Nephron (organoid): Measurements from ENCODE around the gene RPL39L.

Source experiments
- H3K27ac Mint-ChIP-seq, 3 experiments: 2 replicates each; pipeline ENCODE4 v1.8.0; 2020; ENCODE audit warnings: mixed read lengths in 3 of 3, mild to moderate bottlenecking in 2 of 3, moderate library complexity in 1 of 3
- H3K27me3 Mint-ChIP-seq: 2 replicates; pipeline ENCODE4 v1.8.0; 2021; ENCODE audit warnings: low read depth, mild to moderate bottlenecking, moderate library complexity, mixed read lengths
- H3K36me3 Mint-ChIP-seq: 2 replicates; pipeline ENCODE4 v1.8.0; 2020; ENCODE audit warnings: low read depth, mixed read lengths
- H3K4me1 Mint-ChIP-seq: 2 replicates; pipeline ENCODE4 v1.8.0; 2020; ENCODE audit warnings: mixed read lengths
- H3K4me3 Mint-ChIP-seq, 3 experiments: 2 replicates each; pipeline ENCODE4 v1.8.0; 2020; ENCODE audit warnings: mild to moderate bottlenecking in 3 of 3, mixed read lengths in 3 of 3, moderate library complexity in 2 of 3
- H3K9me3 Mint-ChIP-seq: 2 replicates; pipeline ENCODE4 v1.8.0; 2020; ENCODE audit warnings: mixed read lengths
- CTCF ChIP-seq, 3 experiments: fragments of 200-600 bp; sonication (generic); IDR thresholded peaks; one replicate each; pipeline ENCODE4 v1.5.0; 2021; ENCODE audit warnings: antibody characterized with exemption in 3 of 3; ENCODE audit not compliant: unreplicated experiment in 3 of 3

The RPL39L gene

GRCh38 chr3:187167777-187168176, 28.5 kb upstream of the RPL39L start:
- H3K4me1 Mint-ChIP-seq: no peaks in the 10 kb centered on the region
- H3K27me3 Mint-ChIP-seq: peaks cover 4% of the 10 kb centered on the region
- H3K9me3 Mint-ChIP-seq: no peaks in the 10 kb centered on the region
- no peaks in the 10 kb centered on the region for H3K36me3 Mint-ChIP-seq
- no peak for TF ChIP-seq CTCF (IDR thresholded peaks at IDR 0.05; ENCODE audit: unreplicated experiment in 3 of 3)
- H3K27ac Mint-ChIP-seq: no peak overlapping the region
- no peak overlapping the region for H3K4me3 Mint-ChIP-seq

GRCh38 chr3:187166750-187167149, 27.5 kb upstream of the RPL39L start:
- Mint-ChIP-seq H3K27ac (no peak overlapping the region), H3K4me3 (no peak overlapping the region), H3K9me3 (no peaks in the 10 kb centered on the region), H3K36me3 (no peaks in the 10 kb centered on the region), H3K27me3 (peaks cover 5% of the 10 kb centered on the region), H3K4me1 (no peaks in the 10 kb centered on the region)
- TF ChIP-seq CTCF (IDR thresholded peaks at IDR 0.05; ENCODE audit: unreplicated experiment in 3 of 3): no peak

- H3K4me1 Mint-ChIP-seq: no peaks in the 10 kb centered on the region
- no peak overlapping the region for H3K27ac Mint-ChIP-seq
- H3K9me3 Mint-ChIP-seq: peaks cover 3% of the 10 kb centered on the region
- peak; percentile 66 to 73 (median 71) for TF ChIP-seq CTCF (IDR thresholded peaks at IDR 0.05; ENCODE audit: unreplicated experiment in 3 of 3)
- H3K36me3 Mint-ChIP-seq: no peaks in the 10 kb centered on the region
- no peak overlapping the region for H3K4me3 Mint-ChIP-seq
- H3K27me3 Mint-ChIP-seq: peaks cover 10% of the 10 kb centered on the region
These were observed 25.8 kb upstream of the RPL39L start for GRCh38 chr3:187165144-187165543.

- Mint-ChIP-seq H3K27ac (no peak overlapping the region), H3K9me3 (peaks cover 12% of the 10 kb centered on the region)
These were observed 23.1 kb upstream of the RPL39L start for GRCh38 chr3:187162265-187162953.

GRCh38 chr3:187161556-187161955, 22.3 kb upstream of the RPL39L start:
- peaks cover 15% of the 10 kb centered on the region for H3K27me3 Mint-ChIP-seq
- H3K9me3 Mint-ChIP-seq: peaks cover 12% of the 10 kb centered on the region
- no peak overlapping the region for H3K4me3 Mint-ChIP-seq

More at GRCh38 chr3:187162265-187162953, 23.1 kb upstream of the RPL39L start:
- Mint-ChIP-seq H3K4me3 (no peak overlapping the region), H3K4me1 (no peaks in the 10 kb centered on the region), H3K27me3 (peaks cover 15% of the 10 kb centered on the region), H3K36me3 (no peaks in the 10 kb centered on the region)
- no peak for TF ChIP-seq CTCF (IDR thresholded peaks at IDR 0.05; ENCODE audit: unreplicated experiment in 3 of 3)

More at GRCh38 chr3:187161556-187161955, 22.3 kb upstream of the RPL39L start:
- TF ChIP-seq CTCF (IDR thresholded peaks at IDR 0.05; ENCODE audit: unreplicated experiment in 3 of 3): no peak
- Mint-ChIP-seq H3K4me1 (no peaks in the 10 kb centered on the region), H3K36me3 (no peaks in the 10 kb centered on the region), H3K27ac (no peak overlapping the region)
